ENCODE results near the gene BACE1-AS. TPM values are rescaled to one million over a fixed set of nuclear protein-coding genes. Genes with fewer than 3 reads are reported as not detected.

The BACE1-AS gene
- total RNA-seq, 1 donor from 2014 or later: 12.8 TPM

- TF ChIP-seq CTCF (conservative IDR thresholded peaks at IDR 0.05): no peak
- DNase-seq (ENCODE audit: extremely low spot score, unreplicated experiment): no peak
- H3K27ac Mint-ChIP-seq: no peak overlapping the region
- no peak overlapping the region for H3K4me3 Mint-ChIP-seq
- peaks cover 4% of the 10 kb centered on the region for H3K4me1 Mint-ChIP-seq (ENCODE audit: unreplicated experiment)
- peaks cover 7% of the 10 kb centered on the region for H3K36me3 Mint-ChIP-seq
- H3K27me3 Mint-ChIP-seq: no peaks in the 10 kb centered on the region
- no peaks in the 10 kb centered on the region for H3K9me3 Mint-ChIP-seq
Measured at GRCh38 chr11:117335399-117335798, 44.3 kb downstream of the BACE1-AS start.

GRCh38 chr11:117337076-117337475, 45.9 kb downstream of the BACE1-AS start:
- no peaks in the 10 kb centered on the region for H3K9me3 Mint-ChIP-seq
- peaks cover 7% of the 10 kb centered on the region for H3K36me3 Mint-ChIP-seq
- DNase-seq (ENCODE audit: extremely low spot score, unreplicated experiment): no peak
- H3K4me3 Mint-ChIP-seq: no peak overlapping the region
- peaks cover 4% of the 10 kb centered on the region for H3K4me1 Mint-ChIP-seq (ENCODE audit: unreplicated experiment)
- H3K27ac Mint-ChIP-seq: no peak overlapping the region
- H3K27me3 Mint-ChIP-seq: no peaks in the 10 kb centered on the region
- TF ChIP-seq CTCF (conservative IDR thresholded peaks at IDR 0.05): no peak

Other genes starting within 250 kb of the BACE1-AS start
- 39.0 and 39.9 TPM in 2 replicates for gene SIK3, start 192.9 kb upstream of the BACE1-AS start, total RNA-seq (ENCODE audit: low replicate concordance)
- 94.5 and 101 TPM in 2 replicates for gene PAFAH1B2, start 147.1 kb upstream of the BACE1-AS start, total RNA-seq (ENCODE audit: low replicate concordance)
- 53.1 and 62.0 TPM in 2 replicates for gene SIDT2, start 112.6 kb upstream of the BACE1-AS start, total RNA-seq (ENCODE audit: low replicate concordance)
- gene TAGLN, start 92.0 kb upstream of the BACE1-AS start, total RNA-seq (ENCODE audit: low replicate concordance): 97.9 and 106 TPM in 2 replicates
- 54.6 and 61.1 TPM in 2 replicates for gene PCSK7, start 59.3 kb upstream of the BACE1-AS start, total RNA-seq (ENCODE audit: low replicate concordance)
- gene RNF214, start 58.7 kb upstream of the BACE1-AS start, total RNA-seq (ENCODE audit: low replicate concordance): 29.0 and 34.7 TPM in 2 replicates
- gene BACE1, start 24.9 kb downstream of the BACE1-AS start, total RNA-seq (ENCODE audit: low replicate concordance): 26.2 and 37.4 TPM in 2 replicates
- 28.0 and 42.1 TPM in 2 replicates for gene CEP164, start 36.5 kb downstream of the BACE1-AS start, total RNA-seq (ENCODE audit: low replicate concordance)